Thymus (tissue), 11 donors: ENCODE results near the gene ZNF747. TPM values are rescaled to one million over a fixed set of nuclear protein-coding genes. Genes with fewer than 3 reads are reported as not detected.

Experiments
- DNase-seq, 9 donors: peaks; one replicate each; pipeline ENCODE4 v3.0.0-alpha.2; 2013; ENCODE audit warnings: low spot score in 9 of 9, low read depth in 6 of 9, missing footprints in 1 of 9
- H3K27ac ChIP-seq, 2 donors: one replicate each; pipeline ENCODE4 v1.5.1; 2013; ENCODE audit warnings: control low read depth in 1 of 2, low read depth in 1 of 2, low read length in 1 of 2, mild to moderate bottlenecking in 1 of 2, moderate library complexity in 1 of 2
- H3K27me3 ChIP-seq, 2 donors: one replicate each; pipeline ENCODE4 v1.5.1; 2013; ENCODE audit warnings: low read length in 1 of 2; ENCODE audit not compliant: control insufficient read depth in 2 of 2, insufficient read depth in 1 of 2
- H3K36me3 ChIP-seq, 2 donors: one replicate each; pipeline ENCODE4 v1.5.1; 2013; ENCODE audit warnings: low read length in 1 of 2, mild to moderate bottlenecking in 1 of 2, moderate library complexity in 1 of 2; ENCODE audit not compliant: control insufficient read depth in 2 of 2, insufficient read depth in 2 of 2
- H3K4me1 ChIP-seq, 2 donors: one replicate each; pipeline ENCODE4 v1.5.1; 2013; ENCODE audit warnings: low read length in 2 of 2; ENCODE audit not compliant: control insufficient read depth in 2 of 2, insufficient read depth in 2 of 2
- H3K4me3 ChIP-seq, 2 donors: one replicate each; pipeline ENCODE4 v1.5.1; 2013; ENCODE audit warnings: low read length in 2 of 2, control low read depth in 1 of 2, mild to moderate bottlenecking in 1 of 2
- H3K9me3 ChIP-seq, 2 donors: one replicate each; pipeline ENCODE4 v1.5.1; 2013; ENCODE audit warnings: low read length in 1 of 2, mild to moderate bottlenecking in 1 of 2; ENCODE audit not compliant: control insufficient read depth in 2 of 2, insufficient read depth in 1 of 2
- WGBS: extraction: QIAGEN DNeasy Blood & Tissue Kit; methylation state at CpG from one replicate; pipeline ENCODE4 v1.1.7; 2013; 5-methylcytosine and 5-hydroxymethylcytosine counted together
- polyA plus RNA-seq: library from polyadenylated mRNA; stranded (reverse); fragments of 200-250 nt; gene quantifications from one replicate; pipeline ENCODE4 v1.2.3, GENCODE V29; 2013
- total RNA-seq: library from RNA; stranded (reverse); fragments of 120-200 nt; gene quantifications from one replicate; pipeline ENCODE4 v1.2.4, GENCODE V29; 2013
- donor health status: healthy.

Gene ZNF747
- total and polyA plus RNA-seq, 2 donors = 7.3 to 9.8 TPM

DNA sequence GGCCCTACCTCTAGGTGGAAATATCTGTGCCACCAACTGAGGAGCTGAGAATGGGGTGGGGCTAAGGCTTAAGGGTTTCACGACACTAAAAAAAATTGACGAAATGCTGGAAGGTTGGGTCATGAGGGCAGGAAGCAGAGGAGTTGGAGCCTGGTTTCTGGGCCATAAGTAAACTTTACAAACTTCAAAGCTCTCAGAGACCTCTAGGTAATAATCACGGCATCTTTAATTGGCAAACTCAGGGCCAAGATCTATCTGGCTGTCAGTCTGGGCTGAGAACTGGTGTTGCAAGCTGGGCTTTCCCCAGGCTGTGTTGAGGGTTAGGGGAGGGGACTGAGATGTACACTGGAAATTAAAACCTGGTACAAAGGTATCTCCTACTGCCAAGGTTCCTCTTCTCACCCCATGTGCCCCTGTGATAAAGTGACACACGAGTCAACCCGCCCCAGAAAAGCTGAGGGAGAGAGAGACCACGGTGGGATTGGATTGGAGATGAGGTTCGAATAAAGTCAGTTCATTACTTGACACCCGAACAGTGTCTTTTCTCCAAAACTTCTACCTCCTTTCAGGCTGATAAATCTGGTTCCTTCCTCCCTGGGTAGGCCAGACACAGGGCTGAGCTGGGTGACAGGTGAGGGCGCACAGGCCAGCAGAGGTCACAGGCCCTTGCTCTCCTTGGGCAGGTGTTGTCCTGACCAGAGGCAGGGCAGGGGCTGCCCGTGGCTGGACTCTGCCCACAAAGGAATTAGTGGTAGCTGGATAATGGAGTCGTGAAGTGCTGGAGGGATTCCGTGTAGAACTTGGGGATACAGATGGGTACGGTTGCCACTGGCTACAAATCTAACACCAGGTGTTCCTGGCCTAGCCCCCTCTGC is 4.3 kb downstream of the ZNF747 start:
- no peak overlapping the region for H3K27ac ChIP-seq
- peaks cover 15 to 16% of the 10 kb centered on the region in 2 donors for H3K36me3 ChIP-seq
- 95% methylated on average over 13 of the region's 13 CpGs for WGBS
- H3K9me3 ChIP-seq = peaks cover 0 to 7% of the 10 kb centered on the region in 2 donors
- H3K4me3 ChIP-seq = no peak overlapping the region
- no peak for DNase-seq
- H3K27me3 ChIP-seq = peaks cover 6 to 16% of the 10 kb centered on the region in 2 donors
- peaks cover 13 to 43% of the 10 kb centered on the region in 2 donors for H3K4me1 ChIP-seq

DNA sequence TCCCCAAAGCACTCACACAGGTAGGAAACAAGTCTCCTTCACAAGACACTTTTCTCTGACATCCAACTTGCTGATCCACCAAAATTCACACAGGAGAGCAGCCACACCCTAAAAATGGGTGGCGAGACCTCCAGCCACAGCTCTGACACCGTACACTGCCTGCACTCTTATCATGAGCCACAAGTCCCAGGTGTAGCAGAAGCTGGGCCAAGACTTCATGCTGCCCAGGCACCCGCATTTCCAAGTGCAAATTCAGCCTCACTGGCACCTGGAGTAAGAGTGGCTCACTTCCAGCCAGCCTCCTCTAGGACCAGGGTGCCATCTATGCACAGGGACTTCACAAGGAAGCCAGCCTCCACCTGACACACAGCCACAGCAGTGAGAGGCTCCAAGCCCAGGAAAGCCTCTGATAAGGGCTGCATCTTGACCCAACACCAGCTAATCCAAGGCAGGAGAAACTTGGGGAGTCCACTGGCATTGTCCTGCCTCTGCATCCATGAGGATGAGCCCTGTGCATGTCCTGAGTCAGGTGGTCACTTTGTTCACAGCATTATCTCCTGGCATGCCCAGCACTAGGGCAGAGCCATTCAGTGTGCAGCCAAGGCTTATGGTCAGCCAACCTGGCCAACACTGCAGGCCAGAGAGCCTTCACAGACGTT is 5.7 kb downstream of the ZNF747 start:
- no peak overlapping the region for H3K4me3 ChIP-seq
- H3K27ac ChIP-seq = no peak overlapping the region

DNA sequence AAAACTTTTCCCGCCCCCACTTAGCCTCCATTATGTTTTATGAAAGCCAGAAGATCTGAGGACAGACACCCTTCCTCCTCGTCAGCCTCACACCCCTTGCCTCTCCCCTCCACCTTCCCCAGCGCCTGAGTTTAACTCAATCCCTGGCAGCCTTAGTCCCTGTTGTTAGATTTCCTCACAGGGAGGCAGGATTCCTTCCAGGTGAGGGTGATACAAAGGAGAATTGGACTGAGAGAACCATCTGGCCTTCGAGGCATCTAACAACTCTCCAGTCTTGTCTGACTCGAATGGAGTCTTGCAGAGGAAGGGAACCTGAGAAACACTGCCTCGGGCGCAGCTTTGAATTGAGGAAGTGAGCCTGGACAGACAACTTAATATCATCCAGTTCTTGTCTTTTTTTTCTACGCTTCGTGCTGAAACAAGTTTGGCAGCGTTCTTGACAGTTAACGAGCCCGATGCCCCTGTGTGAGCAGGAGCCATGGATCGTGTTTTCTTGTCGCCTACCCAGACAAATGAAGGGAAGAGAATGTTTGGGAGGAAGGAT is 7.0 kb downstream of the ZNF747 start:
- peaks cover 5 to 26% of the 10 kb centered on the region in 2 donors for H3K4me1 ChIP-seq
- 5% methylated on average over 14 of the region's 14 CpGs for WGBS

More for the DNA sequence above, 5.7 kb downstream of the ZNF747 start:
- Histone ChIP-seq H3K36me3 (peaks cover 15 to 20% of the 10 kb centered on the region in 2 donors), H3K4me1 (peaks cover 12 to 37% of the 10 kb centered on the region in 2 donors), H3K27me3 (peaks cover 6 to 16% of the 10 kb centered on the region in 2 donors), H3K9me3 (no peaks in the 10 kb centered on the region)
- WGBS = 93% methylated on average over 4 of the region's 4 CpGs
- no peak for DNase-seq

DNA sequence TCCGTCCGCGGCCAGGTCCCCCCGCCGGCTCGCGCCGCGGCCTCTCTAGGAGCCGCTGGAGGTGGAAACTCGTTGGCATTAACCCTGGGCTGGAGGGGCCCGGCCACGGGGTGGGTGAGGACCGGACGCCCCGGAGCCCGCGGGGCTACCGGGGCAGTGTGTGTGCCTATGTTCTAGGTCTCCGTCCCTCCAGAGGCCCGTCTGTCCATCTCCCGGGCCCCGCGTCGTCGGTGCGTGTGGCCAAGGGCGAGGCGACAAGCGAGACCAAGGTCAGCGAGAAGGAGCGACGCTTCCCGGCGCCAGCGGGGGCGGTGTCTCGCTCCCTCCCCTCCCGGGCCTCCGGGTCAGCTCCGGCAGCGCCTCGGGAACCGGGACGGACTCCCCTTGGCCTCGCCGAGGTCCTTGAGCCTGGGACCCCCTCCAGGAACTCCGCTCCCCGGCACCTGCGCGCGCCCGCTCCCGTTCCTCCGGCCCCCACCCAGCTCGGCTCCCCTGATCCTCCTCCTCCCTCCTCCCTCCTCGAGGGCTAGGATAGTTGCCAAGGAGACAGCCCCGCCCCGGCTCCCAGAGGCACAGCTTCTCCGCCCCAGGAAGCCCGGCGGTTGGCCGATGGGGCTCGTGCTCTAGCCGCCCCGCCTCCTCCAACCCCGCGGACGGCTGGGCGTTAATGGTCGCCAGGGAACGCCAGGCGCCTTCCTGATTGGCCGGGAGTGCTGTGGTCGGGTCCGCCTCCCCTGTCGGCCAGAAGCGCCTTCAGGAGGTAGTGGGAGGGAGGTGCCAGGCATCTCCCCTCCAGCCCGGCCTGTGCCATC is 7.6 kb downstream of the ZNF747 start:
- Histone ChIP-seq H3K27ac (peak overlapping the region; percentile 85 to 93), H3K4me3 (peak overlapping the region; percentile 61 to 76), H3K27me3 (peaks cover 6 to 16% of the 10 kb centered on the region in 2 donors), H3K4me1 (peaks cover 5 to 26% of the 10 kb centered on the region in 2 donors), H3K36me3 (peaks cover 14 to 19% of the 10 kb centered on the region in 2 donors), H3K9me3 (no peaks in the 10 kb centered on the region)
- DNase-seq = peak; percentile 43 to 88 (median 69)
- WGBS = under 1% methylated on average over 79 of the region's 79 CpGs

More for the DNA sequence above, 7.0 kb downstream of the ZNF747 start:
- H3K27ac ChIP-seq = peak overlapping the region; percentile 78 to 93
- H3K27me3 ChIP-seq = peaks cover 6 to 16% of the 10 kb centered on the region in 2 donors
- H3K4me3 ChIP-seq = peak overlapping the region; percentile 61 to 76
- peaks cover 17 to 21% of the 10 kb centered on the region in 2 donors for H3K36me3 ChIP-seq
- DNase-seq = peak in 4 of 9 donors; percentile 23 to 65 (median 29)
- H3K9me3 ChIP-seq = no peaks in the 10 kb centered on the region

DNA sequence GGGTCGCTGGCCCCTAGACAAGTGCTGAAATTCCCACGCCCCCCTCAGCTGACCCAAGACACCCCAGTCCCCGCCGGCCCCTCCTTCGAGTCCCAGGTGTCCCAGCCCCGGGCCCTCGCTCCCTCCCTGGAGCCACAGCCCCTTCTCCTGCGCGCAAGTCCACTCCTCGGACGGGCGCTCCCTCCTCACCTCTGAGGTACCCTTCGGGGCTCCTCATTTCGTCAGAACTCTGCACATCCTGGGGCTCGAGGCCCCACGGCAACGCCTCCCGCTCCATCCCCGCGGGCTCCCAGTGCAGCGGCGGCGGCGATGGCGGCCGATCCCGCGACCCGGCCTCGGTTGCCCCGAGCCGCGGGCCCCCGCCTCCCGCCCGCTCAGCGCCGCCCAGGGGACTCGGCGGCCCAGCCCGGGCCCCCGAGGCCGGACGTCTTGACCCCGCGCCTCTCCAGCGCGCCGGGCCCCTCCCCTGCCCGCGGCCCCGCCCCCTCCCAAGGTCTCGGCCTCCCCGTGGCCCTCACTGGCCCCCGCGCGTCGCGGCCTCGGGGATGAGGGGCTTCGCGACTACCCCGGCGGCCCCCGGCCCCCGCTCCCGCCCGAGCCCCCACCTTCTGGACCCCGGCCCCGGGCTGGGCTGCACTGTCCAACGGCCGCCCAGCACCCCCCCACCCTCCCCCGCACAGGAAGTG is 8.4 kb downstream of the ZNF747 start, which contains the start of gene ZNF768:
Gene ZNF768, minus strand, starts transcription at position 430 of the 686 bp plus-strand sequence. Its CDS starts 153 bp downstream, at position 277.
- WGBS = 1% methylated on average over 73 of the region's 73 CpGs
- peak in 2 of 9 donors; percentile 27 to 28 for DNase-seq
- H3K4me1 ChIP-seq = peaks cover 5 to 26% of the 10 kb centered on the region in 2 donors
- H3K4me3 ChIP-seq = peak within 1 kb of the TSS; percentile 61 to 76
- peak within 1 kb of the TSS; percentile 85 to 93 for H3K27ac ChIP-seq
- H3K9me3 ChIP-seq = no peaks in the 10 kb centered on the region
- H3K36me3 ChIP-seq = peaks cover 19 to 26% of the 10 kb centered on the region in 2 donors
- peaks cover 6 to 16% of the 10 kb centered on the region in 2 donors for H3K27me3 ChIP-seq

DNA sequence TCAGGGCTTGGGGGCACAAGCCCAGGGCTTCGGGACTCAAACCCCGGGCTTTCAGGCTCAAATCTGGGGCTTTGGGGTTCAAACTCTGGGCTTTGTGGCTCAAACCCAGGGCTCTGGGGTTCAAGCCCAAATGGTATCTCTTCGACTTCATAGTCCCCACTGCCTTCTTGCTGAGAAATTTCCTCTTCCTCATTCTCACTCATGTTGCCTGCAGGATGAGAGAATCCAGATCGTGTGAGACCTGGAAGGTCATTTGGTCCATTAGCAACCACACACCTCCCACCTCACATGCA is 8.9 kb downstream of the ZNF747 start:
- Histone ChIP-seq H3K9me3 (no peaks in the 10 kb centered on the region), H3K4me3 (peak overlapping the region; percentile 37 to 76), H3K36me3 (peaks cover 16 to 23% of the 10 kb centered on the region in 2 donors), H3K27ac (peak overlapping the region in 1 of 2 donors; percentile 64), H3K4me1 (peaks cover 5 to 26% of the 10 kb centered on the region in 2 donors), H3K27me3 (peaks cover 6 to 16% of the 10 kb centered on the region in 2 donors)
- DNase-seq = no peak
- WGBS = 59% methylated on average over 4 of the region's 4 CpGs

DNA sequence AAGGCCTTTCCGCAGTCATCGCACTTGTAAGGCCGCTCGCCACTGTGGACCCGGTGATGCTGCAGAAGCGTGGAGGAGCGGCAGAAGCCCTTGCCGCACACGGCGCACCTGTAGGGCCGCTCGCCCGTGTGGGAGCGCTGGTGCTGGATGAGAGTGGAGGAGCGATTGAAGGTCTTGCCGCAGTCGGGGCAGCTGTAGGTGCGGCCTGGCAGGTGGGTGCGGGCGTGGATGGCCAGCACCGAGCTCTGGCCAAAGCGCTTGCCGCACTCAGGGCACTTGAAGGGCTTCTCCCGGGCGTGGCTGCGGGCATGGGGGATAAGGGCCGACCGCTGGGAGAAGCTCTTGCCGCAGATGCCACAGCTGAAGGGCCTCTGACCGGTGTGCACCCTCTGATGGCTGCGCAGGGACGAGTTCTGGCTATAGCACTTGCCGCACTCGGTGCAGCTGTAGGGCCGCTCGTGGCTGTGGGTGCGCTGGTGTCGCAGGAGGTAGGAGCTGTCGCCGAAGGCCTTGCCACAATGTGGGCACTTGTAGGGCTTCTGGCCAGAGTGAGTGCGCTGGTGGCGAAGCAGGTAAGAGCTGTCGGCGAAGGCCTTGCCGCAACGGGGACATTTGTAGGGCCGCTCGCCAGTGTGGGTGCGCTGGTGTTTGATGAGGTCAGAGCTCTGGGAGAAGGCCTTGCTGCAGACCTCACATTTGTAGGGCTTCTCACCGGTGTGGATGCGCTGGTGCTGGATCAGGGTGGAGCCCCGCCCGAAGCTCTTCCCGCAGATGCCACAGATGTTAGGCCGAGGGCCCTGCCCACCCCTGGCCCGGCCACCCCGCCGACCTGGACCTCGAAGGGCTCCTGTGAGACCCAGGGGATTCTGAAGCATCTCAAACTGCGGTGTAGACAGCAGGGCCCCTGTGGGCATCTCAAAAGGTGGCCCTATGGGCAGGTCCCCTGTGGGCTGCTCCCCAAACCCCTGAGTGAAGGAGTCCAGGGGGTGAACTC is 9.8 kb downstream of the ZNF747 start:
- no peak overlapping the region for H3K4me3 ChIP-seq
- WGBS = 98% methylated on average over 60 of the region's 60 CpGs

More for the DNA sequence above, 9.8 kb downstream of the ZNF747 start:
- Histone ChIP-seq H3K27me3 (peaks cover 6 to 16% of the 10 kb centered on the region in 2 donors), H3K36me3 (peaks cover 24 to 29% of the 10 kb centered on the region in 2 donors), H3K4me1 (peaks cover 5 to 26% of the 10 kb centered on the region in 2 donors), H3K9me3 (no peaks in the 10 kb centered on the region), H3K27ac (no peak overlapping the region)
- no peak for DNase-seq
